CD14-positive monocyte (primary cell): ENCODE measurements around the gene CMTM3. TPM values are rescaled to one million over a fixed set of nuclear protein-coding genes. Genes with fewer than 3 reads are reported as not detected.
A peak's percentile ranks its signal among the peaks of the same experiment; 100 is the strongest.

Experiments
- DNase-seq, 3 donors: peaks; one replicate each; pipeline ENCODE4 v3.0.0-alpha.2; 2011 to 2022
- H2AFZ ChIP-seq: 2 replicates; pipeline ENCODE4 v1.6.0; 2012; ENCODE audit warnings: mild to moderate bottlenecking, low read depth, low read length, inconsistent platforms; ENCODE audit not compliant: insufficient read depth, poor library complexity, severe bottlenecking
- H3K27ac ChIP-seq, 2 donors: 1 replicate in 1 of 2; 2 replicates in 1 of 2; pipeline ENCODE4 v1.5.1; 2012 to 2013; ENCODE audit warnings: low read length in 2 of 2, control low read depth in 1 of 2, inconsistent platforms in 1 of 2, low read depth in 1 of 2, mild to moderate bottlenecking in 1 of 2
- H3K27me3 ChIP-seq, 2 donors: one replicate each; pipeline versions ENCODE4 v1.6.0 to v1.6.1; 2011 to 2013; ENCODE audit warnings: low read length in 2 of 2; ENCODE audit not compliant: control insufficient read depth in 2 of 2, insufficient read depth in 2 of 2
- H3K36me3 ChIP-seq, 2 donors: replicated peaks in 1 of 2; 1 replicate in 1 of 2; 2 replicates in 1 of 2; pipeline versions ENCODE4 v1.5.1 to v1.6.1; 2012 to 2013; ENCODE audit warnings: low read length in 2 of 2, control low read depth in 1 of 2, inconsistent platforms in 1 of 2, mild to moderate bottlenecking in 1 of 2; ENCODE audit not compliant: insufficient read depth in 2 of 2, control insufficient read depth in 1 of 2
- H3K4me1 ChIP-seq, 2 donors: 1 replicate in 1 of 2; 2 replicates in 1 of 2; pipeline versions ENCODE4 v1.5.1 to v1.6.1; 2012 to 2013; ENCODE audit warnings: low read length in 2 of 2, control low read depth in 1 of 2, inconsistent platforms in 1 of 2, mild to moderate bottlenecking in 1 of 2, moderate library complexity in 1 of 2; ENCODE audit not compliant: insufficient read depth in 2 of 2, control insufficient read depth in 1 of 2
- H3K4me2 ChIP-seq: replicated peaks from 2 replicates; pipeline ENCODE3; 2012; ENCODE audit warnings: low read length, moderate library complexity, mild to moderate bottlenecking; ENCODE audit not compliant: poor library complexity, severe bottlenecking; ENCODE audit errors: extremely low read depth
- H3K4me3 ChIP-seq, 3 experiments: fragments of 200-600 bp in 1 of 3; sonication (generic) in 1 of 3; replicated peaks in 1 of 3; 1 replicate in 2 of 3; 2 replicates in 1 of 3; pipeline ENCODE4 v1.5.1; 2011 to 2013; ENCODE audit warnings: low read length in 3 of 3, mild to moderate bottlenecking in 3 of 3, control low read depth in 2 of 3, low read depth in 2 of 3, inconsistent platforms in 1 of 3, moderate library complexity in 1 of 3
- H3K79me2 ChIP-seq: 2 replicates; pipeline ENCODE4 v1.6.0; 2012; ENCODE audit warnings: mild to moderate bottlenecking, control low read depth, inconsistent platforms, low read length, moderate library complexity; ENCODE audit not compliant: insufficient read depth
- H3K9ac ChIP-seq: 2 replicates; pipeline ENCODE4 v1.6.0; 2017; ENCODE audit warnings: low read length, mild to moderate bottlenecking; ENCODE audit not compliant: insufficient read depth, poor library complexity, severe bottlenecking
- H3K9me3 ChIP-seq, 2 donors: replicated peaks in 1 of 2; 1 replicate in 1 of 2; 2 replicates in 1 of 2; pipeline versions ENCODE4 v1.5.1 to v1.6.1; 2012 to 2013; ENCODE audit warnings: low read length in 2 of 2, control low read depth in 1 of 2; ENCODE audit not compliant: control insufficient read depth in 1 of 2, insufficient read depth in 1 of 2
- H4K20me1 ChIP-seq: 2 replicates; pipeline ENCODE4 v1.6.0; 2012; ENCODE audit warnings: mild to moderate bottlenecking, low read length, control low read depth, moderate library complexity; ENCODE audit not compliant: insufficient read depth
- H3K27ac Mint-ChIP-seq, 7 donors: one replicate each; pipeline ENCODE4 v1.8.0; 2020; ENCODE audit warnings: mild to moderate bottlenecking in 7 of 7, mixed read lengths in 7 of 7, moderate library complexity in 6 of 7, inconsistent platforms in 2 of 7
- H3K27me3 Mint-ChIP-seq, 3 donors: one replicate each; pipeline ENCODE4 v1.8.0; 2021 to 2022; ENCODE audit warnings: low read depth in 3 of 3, mild to moderate bottlenecking in 3 of 3, mixed read lengths in 3 of 3, moderate library complexity in 3 of 3, inconsistent platforms in 1 of 3
- H3K36me3 Mint-ChIP-seq, 2 donors: one replicate each; pipeline ENCODE4 v1.8.0; 2020; ENCODE audit warnings: mixed read lengths in 2 of 2, inconsistent platforms in 1 of 2, mild to moderate bottlenecking in 1 of 2
- H3K4me1 Mint-ChIP-seq: one replicate; pipeline ENCODE4 v1.8.0; 2020; ENCODE audit warnings: mild to moderate bottlenecking, mixed read lengths
- H3K4me3 Mint-ChIP-seq, 2 donors: one replicate each; pipeline ENCODE4 v1.8.0; 2020; ENCODE audit warnings: mild to moderate bottlenecking in 2 of 2, mixed read lengths in 2 of 2, moderate library complexity in 1 of 2
- H3K9me3 Mint-ChIP-seq, 7 donors: one replicate each; pipeline ENCODE4 v1.8.0; 2020 to 2022; ENCODE audit warnings: mixed read lengths in 7 of 7, mild to moderate bottlenecking in 6 of 7, moderate library complexity in 6 of 7, inconsistent platforms in 2 of 7
- WGBS: methylation state at CpG from one replicate; pipeline ENCODE4 v1.1.5; 2013; ENCODE audit warnings: missing lambda C conversion rate; ENCODE audit not compliant: insufficient coverage; 5-methylcytosine and 5-hydroxymethylcytosine counted together
- intact Hi-C, 2 donors: fragments of 100-400 bp; cut with micrococcal nuclease; formaldehyde crosslinking; loops; one replicate each; pipeline versions ENCODE4 v1.15.0 to v1.15.1; 2023
- polyA plus RNA-seq, 3 donors: library from polyadenylated mRNA; depleted of rRNA in 1 of 3; unstranded in 2 of 3; stranded (reverse) in 1 of 3; fragments of 300-500 nt in 2 of 3; fragments of >200 nt in 1 of 3; fragmentation: Illumina TruSeq in 2 of 3; gene quantifications; 1 replicate in 2 of 3; 2 replicates in 1 of 3; pipeline ENCODE4 v1.2.3, GENCODE V29; 2012 to 2021
- TF ChIP-seq, protein P1 (sequence below): fragments of 200-600 bp; IDR thresholded peaks from one replicate; pipeline ENCODE4 v1.8.0; 2022; ENCODE audit warnings: antibody characterized with exemption, mild to moderate bottlenecking

The CMTM3 gene
- polyA plus RNA-seq, 3 donors = 125 to 131 (median 126) TPM

DNA sequence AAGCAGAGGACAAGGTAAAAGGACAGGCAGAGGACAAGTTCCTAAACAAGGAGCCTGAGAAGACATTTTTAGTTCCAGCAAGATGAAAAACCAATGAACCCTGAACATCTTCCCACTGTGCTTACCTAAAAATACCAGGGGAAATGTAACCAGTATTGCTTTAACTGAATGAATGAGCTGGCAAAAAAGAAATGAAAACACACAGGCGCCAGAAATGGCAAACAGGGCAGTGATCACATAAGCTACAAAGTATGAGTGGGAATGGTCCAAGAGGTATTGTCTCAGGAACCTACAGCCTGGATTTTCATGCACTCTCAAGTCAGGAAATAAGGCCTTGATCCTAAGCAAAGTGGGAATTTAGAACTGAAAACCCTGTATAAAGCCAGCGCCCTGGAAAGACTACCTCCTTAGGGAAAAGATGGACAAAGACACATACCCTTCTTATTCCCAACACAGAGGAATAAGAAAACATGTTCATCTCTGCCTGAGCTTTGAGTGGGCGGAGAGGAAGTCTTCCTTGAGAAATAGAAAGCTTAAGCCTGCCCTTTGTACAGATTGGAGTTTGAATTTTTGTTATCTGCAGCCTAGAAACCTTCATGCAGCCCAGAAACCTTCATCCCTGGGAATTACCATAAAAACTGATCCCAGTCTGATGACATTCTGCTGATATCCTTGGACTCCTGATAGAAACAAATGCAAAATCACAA, 23.1 kb upstream of the CMTM3 start:
- H4K20me1 ChIP-seq = no peaks in the 10 kb centered on the region
- Mint-ChIP-seq H3K36me3 (peaks cover 31 to 34% of the 10 kb centered on the region in 2 donors), H3K27ac (peak overlapping the region in 1 of 7 donors; percentile 56), H3K27me3 (peaks cover 38 to 39% (median 39%) of the 10 kb centered on the region in 3 donors), H3K4me3 (no peak overlapping the region), H3K9me3 (peaks cover 0 to 11% (median 4%) of the 10 kb centered on the region in 7 donors), H3K4me1 (peaks cover 58% of the 10 kb centered on the region)
- H2AFZ ChIP-seq = no peak overlapping the region
- DNase-seq = no peak
- H3K4me3 ChIP-seq = no peak overlapping the region
- H3K79me2 ChIP-seq = no peaks in the 10 kb centered on the region
- WGBS = 90% methylated on average over 2 of the region's 3 CpGs
- intact Hi-C loops = no loop called here
- peaks cover 36 to 39% of the 10 kb centered on the region in 2 donors for H3K4me1 ChIP-seq
- TF ChIP-seq, protein P1, sequence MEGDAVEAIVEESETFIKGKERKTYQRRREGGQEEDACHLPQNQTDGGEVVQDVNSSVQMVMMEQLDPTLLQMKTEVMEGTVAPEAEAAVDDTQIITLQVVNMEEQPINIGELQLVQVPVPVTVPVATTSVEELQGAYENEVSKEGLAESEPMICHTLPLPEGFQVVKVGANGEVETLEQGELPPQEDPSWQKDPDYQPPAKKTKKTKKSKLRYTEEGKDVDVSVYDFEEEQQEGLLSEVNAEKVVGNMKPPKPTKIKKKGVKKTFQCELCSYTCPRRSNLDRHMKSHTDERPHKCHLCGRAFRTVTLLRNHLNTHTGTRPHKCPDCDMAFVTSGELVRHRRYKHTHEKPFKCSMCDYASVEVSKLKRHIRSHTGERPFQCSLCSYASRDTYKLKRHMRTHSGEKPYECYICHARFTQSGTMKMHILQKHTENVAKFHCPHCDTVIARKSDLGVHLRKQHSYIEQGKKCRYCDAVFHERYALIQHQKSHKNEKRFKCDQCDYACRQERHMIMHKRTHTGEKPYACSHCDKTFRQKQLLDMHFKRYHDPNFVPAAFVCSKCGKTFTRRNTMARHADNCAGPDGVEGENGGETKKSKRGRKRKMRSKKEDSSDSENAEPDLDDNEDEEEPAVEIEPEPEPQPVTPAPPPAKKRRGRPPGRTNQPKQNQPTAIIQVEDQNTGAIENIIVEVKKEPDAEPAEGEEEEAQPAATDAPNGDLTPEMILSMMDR = no peak
- H3K4me2 ChIP-seq = no peak overlapping the region
- H3K36me3 ChIP-seq = no peaks in the 10 kb centered on the region
- H3K27me3 ChIP-seq = peaks cover 27 to 32% of the 10 kb centered on the region in 2 donors
- H3K9me3 ChIP-seq = peaks cover 0 to 6% of the 10 kb centered on the region in 2 donors
- no peak overlapping the region for H3K27ac ChIP-seq
- H3K9ac ChIP-seq = no peak overlapping the region

DNA sequence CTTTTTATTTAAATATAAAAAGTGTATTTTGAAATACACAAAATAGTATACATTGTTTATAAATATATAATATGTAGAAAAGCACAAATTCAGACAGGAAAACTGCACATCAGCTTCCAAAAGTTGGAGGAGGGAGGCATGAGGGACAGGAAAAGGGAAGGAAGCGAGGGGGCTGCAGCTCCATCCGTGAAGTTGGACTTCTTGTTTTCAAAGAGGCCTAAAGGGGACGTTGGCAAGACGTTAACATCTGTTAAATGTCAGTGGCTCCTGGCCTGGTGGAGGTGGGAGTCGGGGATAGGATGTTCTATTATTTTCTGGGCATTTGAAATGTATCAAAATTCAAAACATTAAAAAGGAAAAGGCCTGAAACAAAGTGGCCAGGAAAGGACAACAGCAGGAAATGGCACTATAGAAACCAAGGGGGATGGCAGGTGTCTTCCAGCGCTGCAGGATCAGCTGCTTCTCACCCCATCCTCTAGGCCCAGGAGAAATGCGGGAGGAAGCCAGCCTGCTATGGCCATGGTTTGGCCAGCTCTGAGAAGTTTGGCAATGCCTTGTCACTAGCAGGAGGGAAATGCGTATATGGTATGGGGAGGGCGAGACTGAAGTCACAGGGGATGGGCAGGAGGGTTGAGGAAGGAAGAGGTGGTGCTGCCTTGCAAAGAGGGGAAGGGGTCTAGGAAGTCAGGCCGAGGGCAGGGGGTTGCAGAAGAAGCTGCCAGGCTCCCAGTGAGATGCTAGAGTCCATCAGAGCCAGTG, 18.8 kb upstream of the CMTM3 start:
- Mint-ChIP-seq H3K9me3 (no peaks in the 10 kb centered on the region), H3K27me3 (peaks cover 3 to 6% (median 3%) of the 10 kb centered on the region in 3 donors), H3K4me3 (peak overlapping the region; percentile 31 to 84), H3K27ac (peak overlapping the region; percentile 86 to 96 (median 92)), H3K36me3 (peaks cover 8% of the 10 kb centered on the region in 2 donors), H3K4me1 (peaks cover 75% of the 10 kb centered on the region)
- no peaks in the 10 kb centered on the region for H4K20me1 ChIP-seq
- H3K27me3 ChIP-seq = no peaks in the 10 kb centered on the region
- peak overlapping the region; percentile 42 for H2AFZ ChIP-seq
- H3K9ac ChIP-seq = peak overlapping the region; percentile 35
- H3K9me3 ChIP-seq = no peaks in the 10 kb centered on the region
- peak overlapping the region in 1 of 3 experiments; percentile 61 for H3K4me3 ChIP-seq
- peak; percentile 58 to 65 (median 60) for DNase-seq
- H3K4me1 ChIP-seq = peaks cover 64 to 70% of the 10 kb centered on the region in 2 donors
- intact Hi-C loops = loop anchor here (2.0 to 5.0 kb wide), 5 partner anchors 33 to 178 kb away; partner anchors contain the start of genes CKLF (in 1 of the 2) and TK2 (in 1 of the 2)
- no peaks in the 10 kb centered on the region for H3K79me2 ChIP-seq
- H3K36me3 ChIP-seq = no peaks in the 10 kb centered on the region
- H3K4me2 ChIP-seq = peak overlapping the region; percentile 72
- WGBS = 0% methylated on average over 7 of the region's 10 CpGs
- TF ChIP-seq, protein P1 = no peak
- peak overlapping the region; percentile 73 to 85 for H3K27ac ChIP-seq
